DOHH2 (cell line): ENCODE results near the gene XRCC1.

Source experiments
- H3F3A ChIP-seq: fragments of 200-600 bp; sonication (generic), shearing (Covaris generic); 2 replicates; pipeline ENCODE4 v1.6.0; 2016; ENCODE audit warnings: antibody characterized with exemption, mild to moderate bottlenecking; ENCODE audit not compliant: control insufficient read depth, insufficient read depth
- H3K27ac ChIP-seq: fragments of 200-600 bp; sonication (generic); 2 replicates; pipeline ENCODE4 v1.5.1; 2014; ENCODE audit warnings: low read depth, mild to moderate bottlenecking, low read length, moderate library complexity
- H3K27me3 ChIP-seq: fragments of 200-600 bp; sonication (generic); 2 replicates; pipeline ENCODE4 v1.6.1; 2014; ENCODE audit warnings: mild to moderate bottlenecking, low read length, mixed read lengths; ENCODE audit not compliant: control insufficient read depth
- H3K36me3 ChIP-seq: fragments of 200-600 bp; sonication (generic); 2 replicates; pipeline ENCODE4 v1.6.1; 2014; ENCODE audit warnings: mild to moderate bottlenecking, low read length, moderate library complexity, mixed read lengths; ENCODE audit not compliant: control insufficient read depth
- H3K4me1 ChIP-seq: fragments of 200-600 bp; sonication (generic); 2 replicates; pipeline ENCODE4 v1.6.1; 2014; ENCODE audit warnings: mild to moderate bottlenecking, low read length, mixed read lengths; ENCODE audit not compliant: control insufficient read depth
- H3K4me2 ChIP-seq: fragments of 200-600 bp; sonication (generic); 2 replicates; pipeline ENCODE4 v1.6.0; 2014; ENCODE audit warnings: mild to moderate bottlenecking, low read length, moderate library complexity
- H3K4me3 ChIP-seq: fragments of 200-600 bp; sonication (generic); 2 replicates; pipeline ENCODE4 v1.5.1; 2014; ENCODE audit warnings: mild to moderate bottlenecking, low read length, mixed read lengths
- H3K79me2 ChIP-seq: fragments of 200-600 bp; sonication (generic); 2 replicates; pipeline ENCODE4 v1.6.1; 2014; ENCODE audit warnings: mild to moderate bottlenecking, low read length, mixed read lengths; ENCODE audit not compliant: control insufficient read depth
- H3K9me2 ChIP-seq: fragments of 200-600 bp; sonication (generic); replicated peaks from 2 replicates; pipeline ENCODE4 v1.6.1; 2014; ENCODE audit warnings: mild to moderate bottlenecking, low read length, mixed read lengths; ENCODE audit not compliant: control insufficient read depth
- H3K9me3 ChIP-seq: fragments of 200-600 bp; sonication (generic); 2 replicates; pipeline ENCODE4 v1.6.1; 2014; ENCODE audit warnings: antibody characterized with exemption, low read length, mixed read lengths; ENCODE audit not compliant: control insufficient read depth, insufficient read depth
- H4K20me1 ChIP-seq: fragments of 200-600 bp; sonication (generic); 2 replicates; pipeline ENCODE4 v1.6.0; 2014; ENCODE audit warnings: low read depth, mild to moderate bottlenecking, antibody characterized with exemption, low read length, moderate library complexity; ENCODE audit not compliant: control insufficient read depth, insufficient read depth
- CTCF ChIP-seq: fragments of 200-600 bp; sonication (generic); IDR thresholded peaks from one replicate; pipeline ENCODE4 v1.5.1; 2014; ENCODE audit warnings: antibody characterized with exemption, mild to moderate bottlenecking, low read depth, low read length; ENCODE audit not compliant: poor library complexity, severe bottlenecking
- EZH2phosphoT487 ChIP-seq: fragments of 200-600 bp; sonication (generic); IDR thresholded peaks from 2 replicates; pipeline ENCODE4 v1.6.1; 2017; ENCODE audit warnings: borderline replicate concordance, mild to moderate bottlenecking, antibody characterized with exemption, low read length, moderate library complexity, mixed read lengths

The XRCC1 gene

DNA sequence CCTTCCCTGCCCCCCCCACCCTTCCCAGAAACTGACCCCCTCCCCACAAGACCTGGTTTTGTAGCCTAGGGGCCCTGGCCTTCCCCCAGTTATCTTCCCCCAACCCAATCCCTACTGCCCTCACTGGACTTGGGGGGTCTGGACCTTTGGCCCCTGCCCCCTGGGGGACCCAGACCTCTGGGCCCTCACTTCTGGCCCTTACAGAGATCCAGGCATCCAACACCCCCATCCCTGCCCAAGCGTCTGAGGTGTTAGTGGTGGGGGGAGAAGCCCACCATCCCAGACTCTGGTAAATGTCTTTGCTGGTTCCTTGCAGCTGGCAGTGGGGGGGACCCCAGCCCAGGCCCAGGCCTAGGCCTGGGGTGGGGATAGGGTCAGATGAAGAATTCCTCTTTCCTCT is 47.6 kb upstream of the XRCC1 start:
- H3K4me2 ChIP-seq = no peak overlapping the region
- H3K27ac ChIP-seq = no peak overlapping the region
- peaks cover 24% of the 10 kb centered on the region for H3K79me2 ChIP-seq
- no peaks in the 10 kb centered on the region for H3K9me2 ChIP-seq
- no peaks in the 10 kb centered on the region for H3K27me3 ChIP-seq
- no peaks in the 10 kb centered on the region for H3K9me3 ChIP-seq
- H3K36me3 ChIP-seq = peaks cover 15% of the 10 kb centered on the region
- no peak overlapping the region for H3K4me3 ChIP-seq
- no peaks in the 10 kb centered on the region for H4K20me1 ChIP-seq
- H3K4me1 ChIP-seq = peaks cover 34% of the 10 kb centered on the region
- no peak for TF ChIP-seq EZH2phosphoT487
- H3F3A ChIP-seq = peaks cover 5% of the 10 kb centered on the region; the same call in 1 of the 2 replicates

GRCh38 chr19:43622070-43622469 is 46.7 kb upstream of the XRCC1 start:
- H3K9me2 ChIP-seq = no peaks in the 10 kb centered on the region
- peaks cover 32% of the 10 kb centered on the region for H3K79me2 ChIP-seq
- no peak overlapping the region for H3K27ac ChIP-seq
- peaks cover 5% of the 10 kb centered on the region; the same call in 1 of the 2 replicates for H3F3A ChIP-seq
- no peaks in the 10 kb centered on the region for H3K27me3 ChIP-seq
- no peak for TF ChIP-seq CTCF
- no peak for TF ChIP-seq EZH2phosphoT487
- H3K9me3 ChIP-seq = no peaks in the 10 kb centered on the region
- H3K4me3 ChIP-seq = no peak overlapping the region
- H4K20me1 ChIP-seq = no peaks in the 10 kb centered on the region
- no peak overlapping the region for H3K4me2 ChIP-seq
- peaks cover 15% of the 10 kb centered on the region for H3K36me3 ChIP-seq
- peaks cover 34% of the 10 kb centered on the region for H3K4me1 ChIP-seq

DNA sequence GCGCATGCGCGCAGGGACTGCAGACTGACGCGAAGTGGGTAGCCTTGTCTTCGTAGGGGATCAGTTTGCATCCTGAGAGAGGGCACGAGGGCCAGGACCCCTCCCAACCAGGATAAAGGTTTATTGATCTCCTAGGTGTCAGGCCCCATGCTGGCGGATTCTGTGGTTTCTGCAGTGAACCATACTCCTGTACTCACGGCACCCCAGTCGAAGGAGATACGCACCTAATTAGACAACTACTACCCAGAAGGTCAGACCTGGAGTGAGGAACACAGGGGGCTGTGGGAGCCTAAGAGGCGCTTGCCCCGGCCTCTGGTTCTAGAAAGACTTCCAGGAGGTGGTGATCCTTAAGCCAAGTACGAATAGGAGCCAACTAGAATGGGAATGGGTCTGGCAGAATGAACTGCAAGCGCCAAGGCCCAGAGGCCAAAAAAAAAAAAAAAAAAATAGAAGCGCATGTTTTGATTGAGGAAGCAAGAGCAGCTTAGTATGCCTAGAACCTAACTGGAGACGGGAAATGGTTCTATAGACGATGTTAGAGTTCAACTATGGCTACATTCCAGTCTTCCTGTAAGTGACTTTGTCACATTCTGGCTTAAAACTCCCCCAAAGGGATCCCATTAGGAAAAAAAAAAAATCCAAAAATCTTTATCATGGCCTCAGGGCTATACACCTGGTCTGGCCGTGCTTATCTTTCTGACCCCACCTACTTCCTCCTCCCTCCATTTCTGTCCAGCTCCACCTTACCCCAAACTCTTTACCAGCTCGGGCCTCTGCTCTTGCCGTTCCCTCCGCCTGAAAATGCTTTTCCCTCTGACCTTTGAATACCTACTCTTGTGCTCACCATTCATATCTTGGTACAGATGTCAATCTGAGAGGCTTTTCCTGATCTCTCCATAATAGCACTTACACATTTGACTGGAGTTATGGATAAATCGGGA is 45.0 kb upstream of the XRCC1 start:
- H3K27ac ChIP-seq = peak overlapping the region; percentile 93
- TF ChIP-seq CTCF (no peak), EZH2phosphoT487 (no peak)
- H3K4me1 ChIP-seq = peaks cover 34% of the 10 kb centered on the region
- peaks cover 5% of the 10 kb centered on the region; the same call in 1 of the 2 replicates for H3F3A ChIP-seq
- no peaks in the 10 kb centered on the region for H3K9me2 ChIP-seq
- no peaks in the 10 kb centered on the region for H3K27me3 ChIP-seq
- peak overlapping the region; percentile 97 for H3K4me2 ChIP-seq
- H3K9me3 ChIP-seq = no peaks in the 10 kb centered on the region
- no peaks in the 10 kb centered on the region for H4K20me1 ChIP-seq
- H3K4me3 ChIP-seq = peak overlapping the region; percentile 100
- H3K79me2 ChIP-seq = peaks cover 50% of the 10 kb centered on the region
- peaks cover 15% of the 10 kb centered on the region for H3K36me3 ChIP-seq
